ENCODE measurements around the gene TRIM17.

TRIM17 gene

GRCh38 chr1:228416217-228416933 lies at the start of gene TRIM17:
TSS of gene TRIM17 (minus strand) at chr1:228416861. CDS start at chr1:228415072, 1,789 bp downstream.
- peak; percentile 91 for DNase-seq

GRCh38 chr1:228465571-228466146 lies 49.0 kb upstream of the TRIM17 start:
- no peak for DNase-seq

- DNase-seq: no peak
These were observed 48.5 kb upstream of the TRIM17 start for GRCh38 chr1:228465141-228465540.

- DNase-seq: peak; percentile 91
These were observed 47.9 kb upstream of the TRIM17 start for GRCh38 chr1:228464487-228464983.

GRCh38 chr1:228463559-228464455 lies 47.1 kb upstream of the TRIM17 start:
- peak; percentile 87 for DNase-seq

- DNase-seq: no peak
These were observed 46.4 kb upstream of the TRIM17 start for GRCh38 chr1:228463009-228463558.

- no peak for DNase-seq
These were observed 45.9 kb upstream of the TRIM17 start for GRCh38 chr1:228462560-228462959.

GRCh38 chr1:228460821-228461220 lies 44.2 kb upstream of the TRIM17 start:
- DNase-seq: no peak

GRCh38 chr1:228459091-228459993 lies 42.7 kb upstream of the TRIM17 start:
- peak; percentile 88 for DNase-seq

GRCh38 chr1:228457396-228458176 lies 40.9 kb upstream of the TRIM17 start:
- DNase-seq: peak; percentile 97

GRCh38 chr1:228457017-228457395 lies 40.3 kb upstream of the TRIM17 start:
- no peak for DNase-seq

GRCh38 chr1:228456252-228457016 lies 39.8 kb upstream of the TRIM17 start:
- DNase-seq: no peak

- DNase-seq: no peak
These were observed 39.1 kb upstream of the TRIM17 start for GRCh38 chr1:228455715-228456114.

GRCh38 chr1:228454238-228454637 lies 37.6 kb upstream of the TRIM17 start:
- no peak for DNase-seq

- DNase-seq: no peak
These were observed 37.0 kb upstream of the TRIM17 start for GRCh38 chr1:228453614-228454013.

GRCh38 chr1:228453022-228453560 lies 36.4 kb upstream of the TRIM17 start:
- no peak for DNase-seq

- peak; percentile 62 for DNase-seq
These were observed 35.7 kb upstream of the TRIM17 start for GRCh38 chr1:228452194-228453021.

GRCh38 chr1:228450200-228450599 lies 33.5 kb upstream of the TRIM17 start:
- DNase-seq: no peak

GRCh38 chr1:228448372-228448771 lies 31.7 kb upstream of the TRIM17 start:
- no peak for DNase-seq
